ENCODE measurements around the gene CAMK1D.

Gene CAMK1D

GRCh38 chr10:12823328-12823727 is 474.0 kb downstream of the CAMK1D start:
- no peak for DNase-seq (ENCODE audit: low spot score)

DNA sequence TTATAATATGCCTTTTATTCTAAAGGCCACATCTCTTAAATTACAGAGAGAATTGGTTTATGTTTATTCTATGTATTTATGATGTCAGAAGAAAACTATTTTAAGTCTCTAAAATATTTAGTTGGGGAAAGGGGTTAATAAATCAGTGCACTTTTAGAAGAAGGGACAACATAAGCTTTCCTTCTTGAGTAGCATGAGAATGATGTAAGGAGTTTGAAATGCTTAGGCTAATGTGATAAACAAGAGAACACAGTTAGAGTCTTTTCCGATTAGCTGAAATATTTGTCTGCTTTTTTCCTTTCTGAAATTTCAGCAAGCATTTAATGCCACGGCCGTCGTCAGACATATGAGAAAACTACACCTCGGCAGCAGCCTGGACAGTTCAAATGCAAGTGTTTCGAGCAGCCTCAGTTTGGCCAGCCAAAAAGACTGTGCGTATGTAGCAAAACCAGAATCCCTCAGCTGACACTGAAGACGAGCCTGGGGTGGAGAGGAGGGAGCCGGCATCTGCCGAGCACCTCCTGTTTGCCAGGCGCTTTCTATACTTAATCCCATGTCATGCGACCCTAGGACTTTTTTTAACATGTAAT is 476.0 kb downstream of the CAMK1D start:
- DNase-seq (ENCODE audit: low spot score) = no peak

- DNase-seq (ENCODE audit: low spot score) = no peak
These were observed 477.5 kb downstream of the CAMK1D start for GRCh38 chr10:12826800-12827372.

- no peak for DNase-seq (ENCODE audit: low spot score)
These were observed 479.4 kb downstream of the CAMK1D start for GRCh38 chr10:12828736-12829135.

- DNase-seq (ENCODE audit: low spot score) = no peak
These were observed 480.6 kb downstream of the CAMK1D start for GRCh38 chr10:12829831-12830390.

GRCh38 chr10:12832096-12832495 is 482.7 kb downstream of the CAMK1D start:
- DNase-seq (ENCODE audit: low spot score) = no peak

DNA sequence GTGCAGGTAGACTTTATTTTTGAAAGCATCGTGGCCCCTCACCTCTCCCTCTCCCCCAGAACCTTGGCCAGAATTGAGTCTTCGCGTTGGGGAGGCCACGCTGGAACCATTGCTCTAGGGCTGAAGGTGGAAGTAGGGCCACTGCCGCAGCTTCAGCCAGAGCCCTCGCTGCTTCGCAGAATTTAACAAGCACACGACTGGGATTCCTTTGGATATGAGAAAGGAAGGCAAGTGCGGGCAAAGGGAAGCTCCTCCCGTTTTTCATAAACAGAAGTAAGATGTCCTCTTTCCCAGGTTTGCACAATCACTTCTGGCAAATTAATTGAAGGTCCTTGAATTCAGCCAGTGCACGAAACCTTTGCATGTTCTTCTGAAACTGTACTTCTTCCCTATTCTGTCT is 484.1 kb downstream of the CAMK1D start:
- no peak for DNase-seq (ENCODE audit: low spot score)

- no peak for DNase-seq (ENCODE audit: low spot score)
These were observed 484.8 kb downstream of the CAMK1D start for GRCh38 chr10:12834116-12834665.

DNA sequence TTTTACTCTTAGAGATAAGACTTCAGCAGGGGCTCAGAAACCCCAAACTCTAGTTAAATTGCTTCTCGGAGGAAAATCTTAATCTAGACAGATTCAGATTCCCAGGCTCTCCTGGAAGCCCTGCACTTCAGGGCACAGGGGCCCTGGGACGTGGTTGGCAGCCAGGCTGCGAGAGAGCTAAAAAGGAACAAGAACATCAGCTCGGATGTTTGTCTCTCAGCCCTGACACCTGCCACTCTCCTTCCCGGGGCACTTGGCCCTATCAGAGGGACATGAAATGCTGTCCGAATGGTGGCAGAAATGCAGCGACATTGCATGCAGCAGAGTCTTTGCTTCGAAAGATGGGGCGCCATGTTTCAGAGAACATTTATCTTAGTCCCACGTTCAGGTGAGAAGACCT is 485.4 kb downstream of the CAMK1D start:
- no peak for DNase-seq (ENCODE audit: low spot score)

DNA sequence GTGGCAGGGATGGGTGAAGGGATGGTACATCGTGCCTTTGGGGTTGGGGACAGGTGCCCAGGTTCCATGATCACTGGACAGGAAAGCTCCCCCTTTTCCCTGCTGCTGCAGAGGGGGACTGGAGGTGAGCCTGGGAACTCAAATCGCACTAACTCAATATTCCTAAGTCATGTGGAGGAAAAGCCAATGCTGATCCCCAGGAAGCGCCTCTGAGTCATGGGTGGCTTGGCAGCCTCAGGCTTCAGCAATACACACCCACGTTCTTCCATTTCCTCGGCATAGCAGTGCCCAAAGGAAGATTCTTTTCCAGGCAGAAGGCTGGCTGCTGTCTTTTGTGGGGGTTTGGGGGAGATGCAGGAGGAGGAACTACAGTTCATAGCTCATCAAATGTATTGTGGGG is 486.4 kb downstream of the CAMK1D start:
- DNase-seq (ENCODE audit: low spot score) = peak; percentile 64

- no peak for DNase-seq (ENCODE audit: low spot score)
These were observed 489.0 kb downstream of the CAMK1D start for GRCh38 chr10:12838366-12838765.

DNA sequence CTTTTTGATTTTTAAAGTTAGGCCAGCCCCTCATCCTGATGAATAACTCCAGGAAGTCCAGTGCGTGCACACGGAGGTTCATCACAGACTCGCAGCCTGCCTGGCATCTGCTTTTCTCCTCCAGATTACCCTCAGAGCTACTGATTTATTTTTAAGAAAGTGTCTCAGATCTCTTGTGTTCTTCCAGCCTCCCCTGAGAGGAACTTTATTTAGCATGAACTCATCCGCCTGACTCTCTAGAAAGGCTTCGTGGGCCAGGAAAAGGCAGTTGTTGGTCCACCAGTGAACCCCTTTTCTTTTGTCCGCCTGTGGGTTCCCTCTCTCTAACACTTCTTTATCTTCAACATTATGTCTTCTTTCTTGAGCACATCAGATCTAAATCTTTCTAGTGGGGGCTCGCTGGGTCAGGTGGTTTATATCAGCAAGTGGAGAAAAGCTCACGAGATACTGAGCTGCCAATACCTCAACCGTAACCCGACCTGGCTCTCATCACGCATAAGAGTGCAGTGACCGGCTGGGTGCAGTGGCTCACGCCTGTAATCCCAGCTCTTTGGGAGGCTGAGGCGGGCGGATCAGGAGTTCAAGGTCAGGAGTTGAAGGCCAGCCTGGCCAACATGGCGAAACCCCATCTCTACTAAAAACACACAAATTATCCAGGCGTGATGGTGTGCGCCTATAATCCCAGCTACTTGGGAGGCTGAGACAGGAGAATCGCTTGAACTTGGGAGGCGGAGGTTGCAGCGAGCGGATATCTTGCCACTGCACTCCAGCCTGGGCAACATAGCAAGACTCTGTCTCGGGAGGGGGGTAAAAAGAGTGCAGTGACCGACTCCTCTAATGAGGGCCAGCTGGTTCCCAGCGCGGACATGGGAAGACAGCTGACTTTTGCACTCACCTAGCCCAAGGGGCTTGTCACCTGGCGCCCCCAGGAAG is 489.9 kb downstream of the CAMK1D start:
- DNase-seq (ENCODE audit: low spot score) = no peak

- DNase-seq (ENCODE audit: low spot score) = no peak
These were observed 490.7 kb downstream of the CAMK1D start for GRCh38 chr10:12839941-12840611.

DNA sequence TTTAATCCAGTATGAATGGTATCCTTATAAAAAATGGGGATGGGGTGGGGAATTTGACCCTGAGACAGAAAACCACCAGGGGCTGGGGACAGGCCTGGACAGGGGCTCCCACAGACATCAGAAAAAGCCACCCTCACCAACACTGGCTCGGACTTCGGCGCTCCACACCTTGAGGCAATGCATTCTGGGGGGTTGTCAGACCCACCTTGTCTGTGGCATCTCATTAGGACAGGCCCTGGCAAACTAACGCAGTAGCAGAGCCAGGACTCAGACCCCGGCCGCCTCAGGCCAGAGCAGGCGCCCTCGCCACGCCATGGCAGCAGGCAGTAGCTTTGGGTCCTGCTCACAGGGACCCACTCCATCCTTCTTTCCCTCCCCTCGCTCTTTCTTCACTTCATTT is 492.1 kb downstream of the CAMK1D start:
- DNase-seq (ENCODE audit: low spot score) = no peak

GRCh38 chr10:12841826-12842225 is 492.5 kb downstream of the CAMK1D start:
- no peak for DNase-seq (ENCODE audit: low spot score)

DNA sequence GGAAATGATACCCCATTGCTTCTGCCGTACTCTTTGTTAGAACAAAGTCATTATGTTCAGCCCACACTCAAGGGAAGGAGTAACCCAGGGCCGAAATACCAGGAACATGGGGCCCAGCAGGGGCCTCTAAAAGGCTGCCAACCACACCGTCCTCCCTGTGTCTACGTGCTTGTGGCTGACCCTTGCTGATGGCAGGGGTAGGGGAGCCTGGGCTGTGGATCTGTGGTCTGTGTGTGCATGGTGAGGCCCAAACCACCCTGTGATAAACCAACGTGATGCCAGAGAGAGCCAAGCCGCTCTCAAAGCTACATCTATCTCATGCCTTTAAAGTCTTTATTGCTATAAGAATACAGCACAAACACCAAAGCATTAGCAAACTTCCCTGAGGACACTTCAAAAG is 493.0 kb downstream of the CAMK1D start:
- DNase-seq (ENCODE audit: low spot score) = no peak

GRCh38 chr10:12843296-12843945 is 494.1 kb downstream of the CAMK1D start:
- no peak for DNase-seq (ENCODE audit: low spot score)

GRCh38 chr10:12844811-12845483 is 495.6 kb downstream of the CAMK1D start:
- peak; percentile 92 for DNase-seq (ENCODE audit: low spot score)

GRCh38 chr10:12846718-12847117 is 497.4 kb downstream of the CAMK1D start:
- DNase-seq (ENCODE audit: low spot score) = no peak

DNA sequence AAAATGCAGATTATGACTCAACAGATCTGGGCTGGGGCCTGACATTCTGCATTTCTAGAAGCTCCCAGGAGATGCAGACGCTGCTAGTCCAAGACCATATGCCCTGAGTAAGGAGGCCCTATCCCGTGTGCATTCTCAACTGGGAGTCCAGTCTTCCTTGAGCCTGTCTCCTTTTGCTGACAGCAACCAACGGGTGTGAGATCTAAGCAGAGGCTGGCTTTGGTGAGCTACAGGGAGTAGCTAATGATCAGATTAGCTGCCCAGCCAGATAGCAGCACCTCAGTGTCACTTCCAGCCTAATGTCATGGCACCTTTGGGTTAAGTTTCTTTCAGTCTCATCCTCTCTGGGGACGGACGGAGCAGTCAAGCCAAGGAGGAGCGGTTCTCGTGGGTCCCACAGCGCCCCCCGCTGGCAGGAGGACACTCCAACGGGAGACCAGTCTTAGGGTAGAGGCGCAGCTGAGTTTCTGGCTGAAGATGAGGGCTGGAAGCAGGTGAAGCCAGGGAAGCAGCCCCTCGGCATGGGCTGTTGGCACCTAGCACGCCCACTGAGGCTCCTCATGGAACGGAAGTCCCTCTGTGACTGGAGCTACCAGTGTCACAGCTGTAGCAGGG is 498.1 kb downstream of the CAMK1D start:
- DNase-seq (ENCODE audit: low spot score) = no peak
